Gastrocnemius medialis (tissue), 4 donors: ENCODE measurements around the gene CHERP.

ENCODE experiments used
- POLR2A ChIP-seq, 2 donors: fragments of 450-650 bp; IDR thresholded peaks; one replicate each; pipeline ENCODE4 v1.6.1; 2017; ENCODE audit warnings: antibody characterized with exemption in 2 of 2, mild to moderate bottlenecking in 2 of 2, moderate library complexity in 2 of 2
- TF ChIP-seq, protein P1 (sequence below), 5 experiments: fragments of 450-650 bp in 3 of 5; fragments of 200-600 bp in 2 of 5; sonication (generic) in 2 of 5; IDR thresholded peaks in 4 of 5; conservative IDR thresholded peaks in 1 of 5; 1 replicate in 4 of 5; 2 replicates in 1 of 5; pipeline ENCODE4 v1.5.1; 2016 to 2019; ENCODE audit warnings: antibody characterized with exemption in 5 of 5, mild to moderate bottlenecking in 3 of 5, moderate library complexity in 3 of 5

- TF ChIP-seq, protein P1, sequence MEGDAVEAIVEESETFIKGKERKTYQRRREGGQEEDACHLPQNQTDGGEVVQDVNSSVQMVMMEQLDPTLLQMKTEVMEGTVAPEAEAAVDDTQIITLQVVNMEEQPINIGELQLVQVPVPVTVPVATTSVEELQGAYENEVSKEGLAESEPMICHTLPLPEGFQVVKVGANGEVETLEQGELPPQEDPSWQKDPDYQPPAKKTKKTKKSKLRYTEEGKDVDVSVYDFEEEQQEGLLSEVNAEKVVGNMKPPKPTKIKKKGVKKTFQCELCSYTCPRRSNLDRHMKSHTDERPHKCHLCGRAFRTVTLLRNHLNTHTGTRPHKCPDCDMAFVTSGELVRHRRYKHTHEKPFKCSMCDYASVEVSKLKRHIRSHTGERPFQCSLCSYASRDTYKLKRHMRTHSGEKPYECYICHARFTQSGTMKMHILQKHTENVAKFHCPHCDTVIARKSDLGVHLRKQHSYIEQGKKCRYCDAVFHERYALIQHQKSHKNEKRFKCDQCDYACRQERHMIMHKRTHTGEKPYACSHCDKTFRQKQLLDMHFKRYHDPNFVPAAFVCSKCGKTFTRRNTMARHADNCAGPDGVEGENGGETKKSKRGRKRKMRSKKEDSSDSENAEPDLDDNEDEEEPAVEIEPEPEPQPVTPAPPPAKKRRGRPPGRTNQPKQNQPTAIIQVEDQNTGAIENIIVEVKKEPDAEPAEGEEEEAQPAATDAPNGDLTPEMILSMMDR (IDR thresholded peaks at IDR 0.05 in 4 of 5, conservative IDR thresholded peaks at IDR 0.05 in 1 of 5), result no peak
- TF ChIP-seq POLR2A (IDR thresholded peaks at IDR 0.05), result no peak
Observed at GRCh38 chr19:16497042-16497441, 45.2 kb downstream of the CHERP start.
